ENCODE data around the gene ILDR2. TPM values are rescaled to one million over a fixed set of nuclear protein-coding genes. Genes with fewer than 3 reads are reported as not detected.

Gene ILDR2
- total RNA-seq, 1 donor from 2014 or later: 3.6 TPM

DNA sequence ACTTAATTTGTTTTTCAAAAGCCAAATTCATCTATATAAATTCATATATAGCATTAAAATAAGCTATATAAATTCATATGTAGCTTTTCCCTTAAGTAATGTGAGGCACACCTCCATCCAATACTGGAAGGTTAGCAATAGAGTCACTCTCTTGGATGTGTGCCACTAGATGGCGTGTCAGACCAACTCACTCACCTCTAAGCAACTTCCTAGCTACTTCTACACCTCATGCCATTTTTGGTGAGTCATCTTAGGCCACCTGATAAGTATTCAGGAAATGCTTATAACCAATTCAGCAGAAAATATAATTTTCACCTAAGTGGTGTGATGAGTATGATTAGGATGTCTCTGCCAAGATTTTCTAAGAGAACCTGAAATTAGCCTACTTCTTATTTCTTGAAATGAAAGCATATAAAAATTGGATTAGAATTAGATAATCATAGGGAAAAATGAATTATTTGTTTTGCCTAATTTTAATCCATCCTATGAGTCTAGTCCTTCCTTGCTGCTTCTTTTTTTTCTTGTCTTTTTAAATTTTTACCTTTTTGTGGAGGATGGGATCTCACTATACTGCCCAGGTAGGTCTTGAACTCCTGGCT lies 64.8 kb downstream of the ILDR2 start:
- Histone ChIP-seq H3K27me3 (ENCODE audit: low read depth) (peaks cover 6% of the 10 kb centered on the region), H3K36me3 (no peaks in the 10 kb centered on the region), H3K27ac (replicated peaks) (no peak overlapping the region), H3K9me3 (replicated peaks) (peaks cover 11% of the 10 kb centered on the region), H3K4me3 (no peak overlapping the region), H3K4me1 (no peaks in the 10 kb centered on the region)
- intact Hi-C loops (cut with micrococcal nuclease): loop anchor here (5.0 kb wide), 1 partner anchor 147 kb away; no protein-coding TSS in a partner anchor
- DNase-seq: peak; percentile 40
- TF ChIP-seq, protein P1, sequence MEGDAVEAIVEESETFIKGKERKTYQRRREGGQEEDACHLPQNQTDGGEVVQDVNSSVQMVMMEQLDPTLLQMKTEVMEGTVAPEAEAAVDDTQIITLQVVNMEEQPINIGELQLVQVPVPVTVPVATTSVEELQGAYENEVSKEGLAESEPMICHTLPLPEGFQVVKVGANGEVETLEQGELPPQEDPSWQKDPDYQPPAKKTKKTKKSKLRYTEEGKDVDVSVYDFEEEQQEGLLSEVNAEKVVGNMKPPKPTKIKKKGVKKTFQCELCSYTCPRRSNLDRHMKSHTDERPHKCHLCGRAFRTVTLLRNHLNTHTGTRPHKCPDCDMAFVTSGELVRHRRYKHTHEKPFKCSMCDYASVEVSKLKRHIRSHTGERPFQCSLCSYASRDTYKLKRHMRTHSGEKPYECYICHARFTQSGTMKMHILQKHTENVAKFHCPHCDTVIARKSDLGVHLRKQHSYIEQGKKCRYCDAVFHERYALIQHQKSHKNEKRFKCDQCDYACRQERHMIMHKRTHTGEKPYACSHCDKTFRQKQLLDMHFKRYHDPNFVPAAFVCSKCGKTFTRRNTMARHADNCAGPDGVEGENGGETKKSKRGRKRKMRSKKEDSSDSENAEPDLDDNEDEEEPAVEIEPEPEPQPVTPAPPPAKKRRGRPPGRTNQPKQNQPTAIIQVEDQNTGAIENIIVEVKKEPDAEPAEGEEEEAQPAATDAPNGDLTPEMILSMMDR (IDR thresholded peaks at IDR 0.05; ENCODE audit: borderline replicate concordance): peak; percentile 77

DNA sequence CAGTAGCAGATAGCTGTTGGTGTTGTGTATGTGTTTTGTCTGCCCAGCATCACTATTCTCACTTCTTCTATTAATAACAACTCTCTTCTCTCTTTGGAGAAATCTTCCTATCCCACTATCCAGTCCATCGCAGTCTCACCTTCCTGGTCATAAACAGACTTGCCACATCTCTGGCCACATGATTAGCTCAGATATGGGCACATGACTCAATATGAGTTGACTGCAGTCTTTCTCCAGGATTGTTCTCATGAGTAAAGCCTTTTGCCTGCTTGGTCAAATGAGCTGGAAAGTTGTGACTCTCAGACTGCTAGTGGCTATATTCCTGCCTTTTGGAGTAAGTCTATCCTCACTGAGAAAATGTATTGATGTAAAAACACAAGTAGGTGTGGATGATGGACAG lies 66.4 kb downstream of the ILDR2 start:
- H3K36me3 ChIP-seq: no peaks in the 10 kb centered on the region
- H3K4me1 ChIP-seq: no peaks in the 10 kb centered on the region
- H3K27ac ChIP-seq (replicated peaks): no peak overlapping the region
- H3K9me3 ChIP-seq (replicated peaks): peaks cover 11% of the 10 kb centered on the region
- TF ChIP-seq, protein P1 (IDR thresholded peaks at IDR 0.05; ENCODE audit: borderline replicate concordance): no peak
- no peak for DNase-seq
- intact Hi-C loops (cut with micrococcal nuclease): no loop called here
- no peak overlapping the region for H3K4me3 ChIP-seq
- peaks cover 5% of the 10 kb centered on the region for H3K27me3 ChIP-seq (ENCODE audit: low read depth)

DNA sequence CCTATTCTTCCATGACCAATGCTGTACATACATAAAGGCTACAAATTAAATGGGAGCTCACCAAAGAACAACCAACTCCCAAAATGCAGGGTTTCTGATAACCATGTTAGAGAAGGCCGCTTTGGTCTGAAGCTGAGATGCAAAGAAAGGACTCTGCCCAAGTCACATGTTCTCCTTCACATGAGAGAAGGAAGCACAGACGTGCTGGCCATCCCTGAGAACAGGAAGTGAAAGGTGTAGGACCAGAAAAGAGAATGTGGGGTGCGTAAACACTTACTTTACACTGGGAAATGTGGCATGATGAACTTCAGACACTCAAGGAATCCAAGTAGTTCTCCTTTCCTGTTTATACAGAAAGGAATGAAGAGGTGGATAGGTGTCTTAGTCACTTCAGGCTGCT lies 67.6 kb downstream of the ILDR2 start:
- TF ChIP-seq, protein P1 (IDR thresholded peaks at IDR 0.05; ENCODE audit: borderline replicate concordance): no peak
- Histone ChIP-seq H3K36me3 (no peaks in the 10 kb centered on the region), H3K9me3 (replicated peaks) (peaks cover 11% of the 10 kb centered on the region), H3K4me3 (no peak overlapping the region), H3K27ac (replicated peaks) (no peak overlapping the region), H3K4me1 (no peaks in the 10 kb centered on the region), H3K27me3 (ENCODE audit: low read depth) (peaks cover 5% of the 10 kb centered on the region)
- intact Hi-C loops (cut with micrococcal nuclease): no loop called here
- no peak for DNase-seq

DNA sequence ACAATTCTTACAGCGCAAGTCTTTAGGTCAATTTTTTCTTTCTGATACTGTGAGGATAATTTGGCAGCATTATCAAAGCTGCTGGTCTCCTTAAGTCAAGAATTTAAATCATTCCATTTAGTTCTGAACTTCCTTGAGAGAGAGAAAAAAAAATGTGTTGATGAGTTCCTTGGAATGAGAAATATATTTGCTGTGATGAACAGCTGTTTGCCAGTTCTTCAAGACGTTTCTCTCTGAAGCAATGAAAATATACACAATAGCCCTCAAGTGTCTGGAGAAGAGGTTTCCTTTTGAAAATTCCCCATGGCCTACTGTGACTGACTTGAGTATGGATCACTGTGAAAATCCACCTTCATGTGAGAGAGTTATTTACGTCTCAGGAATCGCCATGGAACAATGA lies 68.3 kb downstream of the ILDR2 start:
- Histone ChIP-seq H3K4me1 (no peaks in the 10 kb centered on the region), H3K36me3 (no peaks in the 10 kb centered on the region), H3K27ac (replicated peaks) (no peak overlapping the region), H3K4me3 (no peak overlapping the region), H3K27me3 (ENCODE audit: low read depth) (peaks cover 5% of the 10 kb centered on the region), H3K9me3 (replicated peaks) (peaks cover 11% of the 10 kb centered on the region)
- intact Hi-C loops (cut with micrococcal nuclease): no loop called here
- TF ChIP-seq, protein P1 (IDR thresholded peaks at IDR 0.05; ENCODE audit: borderline replicate concordance): no peak
- no peak for DNase-seq

DNA sequence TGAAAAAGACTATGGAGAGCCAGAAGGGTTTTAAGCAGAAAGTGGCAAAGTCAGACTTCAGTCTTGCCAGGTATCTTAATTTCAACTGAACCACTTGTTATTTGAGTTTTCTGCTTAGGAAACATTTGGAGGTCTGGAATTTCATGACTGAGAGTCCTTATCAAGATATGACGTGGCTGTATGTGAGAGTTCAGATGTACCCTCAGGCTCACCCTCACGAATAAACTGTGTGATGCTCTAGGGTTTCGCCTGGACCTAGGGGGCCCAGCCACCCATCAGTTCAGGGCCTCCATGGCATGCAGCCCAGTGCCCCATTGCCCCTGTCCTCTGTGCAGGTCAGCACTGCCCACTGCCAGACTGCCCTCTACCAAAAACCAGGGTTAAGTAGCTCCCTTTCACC lies 68.7 kb downstream of the ILDR2 start:
- Histone ChIP-seq H3K36me3 (no peaks in the 10 kb centered on the region), H3K27ac (replicated peaks) (no peak overlapping the region), H3K4me3 (no peak overlapping the region), H3K9me3 (replicated peaks) (peaks cover 7% of the 10 kb centered on the region), H3K4me1 (peaks cover 1% of the 10 kb centered on the region), H3K27me3 (ENCODE audit: low read depth) (peaks cover 5% of the 10 kb centered on the region)
- intact Hi-C loops (cut with micrococcal nuclease): no loop called here
- DNase-seq: no peak
- TF ChIP-seq, protein P1 (IDR thresholded peaks at IDR 0.05; ENCODE audit: borderline replicate concordance): no peak
